Measurements from ENCODE around the gene FIGN.

FIGN gene

DNA sequence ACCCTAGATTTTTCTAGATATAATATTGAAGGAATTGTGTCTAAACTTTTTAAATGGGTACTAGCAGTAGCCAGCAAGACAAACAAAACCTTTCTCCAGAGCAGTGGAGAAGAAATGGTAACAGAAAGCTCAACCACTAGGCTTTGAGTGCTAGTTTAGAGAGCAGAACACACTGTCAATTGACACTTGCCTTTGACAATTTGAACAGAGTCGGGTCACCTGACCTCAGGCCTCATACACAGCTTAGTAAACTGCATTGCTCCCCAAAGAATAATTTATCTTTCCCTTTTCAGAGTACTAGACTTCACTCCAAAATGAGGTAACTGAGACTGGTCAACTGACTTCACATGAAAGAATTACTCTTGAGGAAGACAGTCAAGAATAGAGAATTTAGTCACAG, 48.6 kb downstream of the FIGN start:
- DNase-seq (ENCODE audit: low read depth): no peak
- TF ChIP-seq, protein P1, sequence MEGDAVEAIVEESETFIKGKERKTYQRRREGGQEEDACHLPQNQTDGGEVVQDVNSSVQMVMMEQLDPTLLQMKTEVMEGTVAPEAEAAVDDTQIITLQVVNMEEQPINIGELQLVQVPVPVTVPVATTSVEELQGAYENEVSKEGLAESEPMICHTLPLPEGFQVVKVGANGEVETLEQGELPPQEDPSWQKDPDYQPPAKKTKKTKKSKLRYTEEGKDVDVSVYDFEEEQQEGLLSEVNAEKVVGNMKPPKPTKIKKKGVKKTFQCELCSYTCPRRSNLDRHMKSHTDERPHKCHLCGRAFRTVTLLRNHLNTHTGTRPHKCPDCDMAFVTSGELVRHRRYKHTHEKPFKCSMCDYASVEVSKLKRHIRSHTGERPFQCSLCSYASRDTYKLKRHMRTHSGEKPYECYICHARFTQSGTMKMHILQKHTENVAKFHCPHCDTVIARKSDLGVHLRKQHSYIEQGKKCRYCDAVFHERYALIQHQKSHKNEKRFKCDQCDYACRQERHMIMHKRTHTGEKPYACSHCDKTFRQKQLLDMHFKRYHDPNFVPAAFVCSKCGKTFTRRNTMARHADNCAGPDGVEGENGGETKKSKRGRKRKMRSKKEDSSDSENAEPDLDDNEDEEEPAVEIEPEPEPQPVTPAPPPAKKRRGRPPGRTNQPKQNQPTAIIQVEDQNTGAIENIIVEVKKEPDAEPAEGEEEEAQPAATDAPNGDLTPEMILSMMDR (conservative IDR thresholded peaks at IDR 0.05; ENCODE audit: low read depth, low read length): no peak
- no peak overlapping the region for H3K4me3 ChIP-seq (ENCODE audit: low read length)

DNA sequence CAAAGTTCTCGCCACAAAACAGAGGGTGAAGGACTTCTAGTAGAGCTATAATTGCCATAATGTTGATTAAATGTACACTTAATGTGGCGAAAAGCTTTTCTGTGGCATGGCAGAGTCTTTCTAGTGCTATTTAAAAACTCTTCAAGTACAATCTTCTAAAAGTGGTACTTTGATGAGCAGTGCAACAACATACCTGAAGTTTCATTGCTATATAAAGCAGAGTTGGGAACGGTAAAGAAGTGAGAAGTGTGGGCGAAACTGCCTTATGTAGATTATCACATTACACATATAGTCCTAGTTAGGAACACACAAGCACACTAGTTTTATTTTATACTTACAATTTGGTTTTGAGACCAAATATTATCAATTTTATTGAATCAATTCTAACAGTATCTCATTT, 49.5 kb downstream of the FIGN start:
- no peak for DNase-seq (ENCODE audit: low read depth)
- TF ChIP-seq, protein P1 (conservative IDR thresholded peaks at IDR 0.05; ENCODE audit: low read depth, low read length): no peak
- H3K4me3 ChIP-seq (ENCODE audit: low read length): no peak overlapping the region

- H3K4me3 ChIP-seq (ENCODE audit: low read length): no peak overlapping the region
- TF ChIP-seq, protein P1 (conservative IDR thresholded peaks at IDR 0.05; ENCODE audit: low read depth, low read length): peak; percentile 33
- no peak for DNase-seq (ENCODE audit: low read depth)
Observed at GRCh38 chr2:163682695-163683094, 53.1 kb downstream of the FIGN start.

DNA sequence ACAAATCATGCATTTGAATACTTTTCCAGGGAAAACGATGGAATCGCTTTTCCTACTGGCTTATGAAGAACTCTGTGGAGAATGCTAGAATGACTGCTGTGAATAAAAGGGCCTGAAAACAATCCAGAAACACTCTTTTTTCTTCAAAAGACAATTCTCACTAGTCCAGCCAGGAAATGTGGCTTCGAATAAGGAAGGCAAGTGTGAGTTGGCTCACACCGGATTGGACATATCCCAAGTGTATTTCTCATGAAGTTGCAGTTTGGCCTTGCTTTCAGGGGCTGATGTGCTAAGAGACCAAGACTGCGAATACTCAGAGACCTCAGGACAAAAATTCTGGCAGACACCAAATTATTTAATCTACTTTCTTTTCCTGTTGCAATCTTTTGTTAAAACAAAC, 54.1 kb downstream of the FIGN start:
- H3K4me3 ChIP-seq (ENCODE audit: low read length): no peak overlapping the region
- TF ChIP-seq, protein P1 (conservative IDR thresholded peaks at IDR 0.05; ENCODE audit: low read depth, low read length): no peak
- DNase-seq (ENCODE audit: low read depth): no peak

GRCh38 chr2:163675388-163675787, 60.4 kb downstream of the FIGN start:
- H3K4me3 ChIP-seq (ENCODE audit: low read length): no peak overlapping the region
- TF ChIP-seq, protein P1 (conservative IDR thresholded peaks at IDR 0.05; ENCODE audit: low read depth, low read length): no peak
- no peak for DNase-seq (ENCODE audit: low read depth)

DNA sequence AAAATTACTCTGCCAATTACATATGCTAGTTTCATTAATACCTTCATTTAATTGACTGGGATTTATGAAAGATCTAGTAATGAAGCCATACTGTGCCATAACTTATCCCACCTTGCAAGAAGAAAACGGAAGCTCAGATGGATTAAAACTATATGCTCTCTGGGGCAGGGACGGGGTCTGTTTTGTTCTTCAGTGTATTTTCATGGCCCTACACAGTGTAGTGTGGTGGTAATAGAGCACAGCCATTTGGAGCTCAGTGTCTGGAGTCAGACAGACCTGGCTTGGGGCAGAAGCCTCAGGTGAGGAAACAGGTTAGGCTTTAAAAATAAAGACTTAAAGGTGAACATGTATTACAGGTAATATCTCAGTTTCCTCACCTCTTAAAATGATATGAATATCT, 62.3 kb downstream of the FIGN start:
- no peak overlapping the region for H3K4me3 ChIP-seq (ENCODE audit: low read length)
- TF ChIP-seq, protein P1 (conservative IDR thresholded peaks at IDR 0.05; ENCODE audit: low read depth, low read length): no peak
- no peak for DNase-seq (ENCODE audit: low read depth)

DNA sequence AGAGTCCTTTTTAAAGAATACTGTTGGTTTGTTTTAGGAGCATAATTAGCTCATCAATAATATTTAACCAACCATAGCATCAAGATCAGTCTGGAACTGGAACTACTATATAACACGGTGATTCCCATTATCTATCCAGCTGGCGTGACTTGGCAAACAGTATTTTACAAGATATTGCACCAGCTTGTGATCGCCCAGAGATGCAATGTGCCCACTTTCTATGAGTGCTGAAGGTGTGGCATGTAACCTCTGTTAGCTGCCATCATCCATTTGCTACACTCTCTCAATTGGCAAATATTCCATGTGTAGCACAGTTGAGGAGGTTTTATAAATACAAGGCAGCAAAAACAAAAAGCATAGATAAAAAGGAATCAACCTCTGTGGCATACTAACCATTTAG, 64.9 kb downstream of the FIGN start:
- no peak for DNase-seq (ENCODE audit: low read depth)
- no peak overlapping the region for H3K4me3 ChIP-seq (ENCODE audit: low read length)
- TF ChIP-seq, protein P1 (conservative IDR thresholded peaks at IDR 0.05; ENCODE audit: low read depth, low read length): no peak

Measured in retinal pigment epithelial cell (primary cell).